ENCODE data around the gene DLGAP4.

Gene DLGAP4

GRCh38 chr20:36532388-36532787 lies 226.2 kb downstream of the DLGAP4 start:
- Histone ChIP-seq H3K4me3 (replicated peaks; ENCODE audit: insufficient read depth, low read length) (no peak overlapping the region), H3K27me3 (ENCODE audit: insufficient read depth, poor library complexity, severe bottlenecking) (no peaks in the 10 kb centered on the region), H3K27ac (replicated peaks) (no peak overlapping the region)
- no peak for DNase-seq (ENCODE audit: low read depth in 1 of 2, low spot score in 1 of 2)
- TF ChIP-seq SPI1 (IDR thresholded peaks at IDR 0.05; ENCODE audit: borderline replicate concordance, low read depth) (no peak), GABPA (IDR thresholded peaks at IDR 0.05; ENCODE audit: low read depth) (no peak), POLR2AphosphoS5 (IDR thresholded peaks at IDR 0.05; ENCODE audit: low read depth) (no peak), CTCF (IDR thresholded peaks at IDR 0.05; ENCODE audit: insufficient read depth, low read length) (no peak), REST (IDR thresholded peaks at IDR 0.05; ENCODE audit: insufficient replicate concordance, low read depth) (no peak)

GRCh38 chr20:36532822-36533221 lies 226.7 kb downstream of the DLGAP4 start:
- TF ChIP-seq CTCF (IDR thresholded peaks at IDR 0.05; ENCODE audit: insufficient read depth, low read length) (no peak), GABPA (IDR thresholded peaks at IDR 0.05; ENCODE audit: low read depth) (no peak), REST (IDR thresholded peaks at IDR 0.05; ENCODE audit: insufficient replicate concordance, low read depth) (no peak), SPI1 (IDR thresholded peaks at IDR 0.05; ENCODE audit: borderline replicate concordance, low read depth) (no peak), POLR2AphosphoS5 (IDR thresholded peaks at IDR 0.05; ENCODE audit: low read depth) (no peak)
- Histone ChIP-seq H3K27ac (replicated peaks) (no peak overlapping the region), H3K27me3 (ENCODE audit: insufficient read depth, poor library complexity, severe bottlenecking) (no peaks in the 10 kb centered on the region), H3K4me3 (replicated peaks; ENCODE audit: insufficient read depth, low read length) (no peak overlapping the region)
- no peak for DNase-seq (ENCODE audit: low read depth in 1 of 2, low spot score in 1 of 2)

GRCh38 chr20:36538026-36538722 lies 232.0 kb downstream of the DLGAP4 start:
- DNase-seq (ENCODE audit: low read depth in 1 of 2, low spot score in 1 of 2), result no peak
- H3K4me3 ChIP-seq (replicated peaks; ENCODE audit: insufficient read depth, low read length), result no peak overlapping the region

More at GRCh38 chr20:36538026-36538722, 232.0 kb downstream of the DLGAP4 start:
- Histone ChIP-seq H3K27me3 (ENCODE audit: insufficient read depth, poor library complexity, severe bottlenecking) (peaks cover 9% of the 10 kb centered on the region), H3K27ac (replicated peaks) (no peak overlapping the region)
- TF ChIP-seq POLR2AphosphoS5 (IDR thresholded peaks at IDR 0.05; ENCODE audit: low read depth) (no peak), SPI1 (IDR thresholded peaks at IDR 0.05; ENCODE audit: borderline replicate concordance, low read depth) (no peak), GABPA (IDR thresholded peaks at IDR 0.05; ENCODE audit: low read depth) (no peak), CTCF (IDR thresholded peaks at IDR 0.05; ENCODE audit: insufficient read depth, low read length) (no peak), REST (IDR thresholded peaks at IDR 0.05; ENCODE audit: insufficient replicate concordance, low read depth) (no peak)
